GM12873 (cell line): ENCODE results near the gene TRMT10A.

Source experiments
- CTCF ChIP-seq: IDR thresholded peaks from 2 replicates; pipeline ENCODE4 v1.5.1; 2012; ENCODE audit warnings: low read depth, mild to moderate bottlenecking, moderate library complexity, low read length, control low read depth; ENCODE audit not compliant: insufficient read depth; ENCODE audit errors: missing control alignments

TRMT10A gene

GRCh38 chr4:99540277-99540939, 23.4 kb downstream of the TRMT10A start:
- no peak for TF ChIP-seq CTCF

GRCh38 chr4:99537674-99538073, 26.2 kb downstream of the TRMT10A start:
- TF ChIP-seq CTCF: no peak

GRCh38 chr4:99536848-99537247, 27.0 kb downstream of the TRMT10A start:
- no peak for TF ChIP-seq CTCF

- no peak for TF ChIP-seq CTCF
Observed at GRCh38 chr4:99536271-99536670, 27.6 kb downstream of the TRMT10A start.

- TF ChIP-seq CTCF: no peak
Observed at GRCh38 chr4:99529956-99530355, 33.9 kb downstream of the TRMT10A start.

GRCh38 chr4:99529228-99529627, 34.6 kb downstream of the TRMT10A start:
- no peak for TF ChIP-seq CTCF

GRCh38 chr4:99518601-99519295, 45.1 kb downstream of the TRMT10A start:
- no peak for TF ChIP-seq CTCF
